DMS 273 (cell line): Measurements from ENCODE around the gene PCSK2.
"Not testable (repeated sequence)": the region's sequence is repeated elsewhere in the genome, so short reads cannot be mapped to it uniquely, and the experiment has no call there.

Experiments
- DNase-seq: peaks from one replicate; lab custom pipeline; 2025; ENCODE audit not compliant: unreplicated experiment; lab: John Stamatoyannopoulos, UW

The PCSK2 gene

GRCh38 chr20:17226410-17227218, at the start of gene PCSK2:
TSS of gene PCSK2 (plus strand) at chr20:17227040. CDS start at chr20:17227306, 266 bp downstream.
- peak; percentile 95 for DNase-seq

GRCh38 chr20:17177341-17177740, 49.5 kb upstream of the PCSK2 start:
- no peak for DNase-seq

- DNase-seq: no peak
These were observed 47.0 kb upstream of the PCSK2 start for GRCh38 chr20:17179840-17180239.

- no peak for DNase-seq
These were observed 36.7 kb upstream of the PCSK2 start for GRCh38 chr20:17189976-17190695.

GRCh38 chr20:17197041-17197440, 29.8 kb upstream of the PCSK2 start:
- no peak for DNase-seq

- DNase-seq: no peak
These were observed 24.8 kb upstream of the PCSK2 start for GRCh38 chr20:17202030-17202429.

GRCh38 chr20:17202673-17203072, 24.2 kb upstream of the PCSK2 start:
- no peak for DNase-seq

- no peak for DNase-seq
These were observed 21.6 kb upstream of the PCSK2 start for GRCh38 chr20:17205084-17205813.

GRCh38 chr20:17210387-17210786, 16.5 kb upstream of the PCSK2 start:
- no peak for DNase-seq

- no peak for DNase-seq
These were observed 15.9 kb upstream of the PCSK2 start for GRCh38 chr20:17210983-17211382.

GRCh38 chr20:17215167-17215566, 11.7 kb upstream of the PCSK2 start:
- no peak for DNase-seq

- not testable (repeated sequence) for DNase-seq
These were observed 7.0 kb upstream of the PCSK2 start for GRCh38 chr20:17219856-17220255.

- DNase-seq: no peak
These were observed 3.3 kb upstream of the PCSK2 start for GRCh38 chr20:17223553-17223952.

- peak; percentile 54 for DNase-seq
These were observed 910 bp upstream of the PCSK2 start for GRCh38 chr20:17225851-17226409.

- peak; percentile 60 for DNase-seq
These were observed 357 bp downstream of the PCSK2 start for GRCh38 chr20:17227219-17227575.

GRCh38 chr20:17227669-17228623, 1.1 kb downstream of the PCSK2 start:
- peak; percentile 57 for DNase-seq

- DNase-seq: peak; percentile 79
These were observed 1.8 kb downstream of the PCSK2 start for GRCh38 chr20:17228624-17229061.

GRCh38 chr20:17229256-17229655, 2.4 kb downstream of the PCSK2 start:
- no peak for DNase-seq

- DNase-seq: no peak
These were observed 6.8 kb downstream of the PCSK2 start for GRCh38 chr20:17233626-17234025.

GRCh38 chr20:17236766-17237165, 9.9 kb downstream of the PCSK2 start:
- DNase-seq: no peak
